DND-41 (cell line): ENCODE measurements around the gene HMOX1.

Source experiments
- ATAC-seq: fragments of 200-7000 bp; cut with Tn5 transposase; 3 replicates; pipeline ENCODE4 v1.9.1; 2021; ENCODE audit warnings: low read depth; ENCODE audit not compliant: insufficient read depth
- DNase-seq: peaks from one replicate; pipeline ENCODE4 v3.0.0-alpha.2; 2020
- H2AFZ ChIP-seq: 2 replicates; pipeline ENCODE4 v1.6.0; 2012; ENCODE audit warnings: low read depth, low read length
- H3K27ac ChIP-seq: 2 replicates; pipeline ENCODE4 v1.5.1; 2012; ENCODE audit warnings: low read length, inconsistent platforms
- H3K27me3 ChIP-seq: fragments of 200-600 bp; sonication (generic); 2 replicates; pipeline ENCODE4 v1.6.0; 2012; ENCODE audit warnings: low read length, mild to moderate bottlenecking, inconsistent platforms; ENCODE audit not compliant: insufficient read depth, poor library complexity
- H3K36me3 ChIP-seq: 2 replicates; pipeline ENCODE4 v1.5.1; 2012; ENCODE audit warnings: low read length, inconsistent platforms; ENCODE audit not compliant: insufficient read depth
- H3K4me1 ChIP-seq: 2 replicates; pipeline ENCODE4 v1.5.1; 2012; ENCODE audit warnings: mild to moderate bottlenecking, low read length; ENCODE audit not compliant: insufficient read depth
- H3K4me2 ChIP-seq: 2 replicates; pipeline ENCODE4 v1.6.0; 2012; ENCODE audit warnings: mild to moderate bottlenecking, moderate library complexity, low read length, inconsistent platforms; ENCODE audit not compliant: insufficient read depth
- H3K4me3 ChIP-seq, 2 experiments: fragments of 200-600 bp in 1 of 2; shearing (Covaris generic) in 1 of 2; 2 replicates each; pipeline ENCODE4 v1.5.1; 2012 to 2016; ENCODE audit warnings: inconsistent platforms in 2 of 2, low read length in 2 of 2, mild to moderate bottlenecking in 2 of 2, low read depth in 1 of 2, moderate library complexity in 1 of 2
- H3K79me2 ChIP-seq: 2 replicates; pipeline ENCODE4 v1.6.0; 2012; ENCODE audit warnings: low read length, inconsistent platforms; ENCODE audit not compliant: insufficient read depth
- H3K9ac ChIP-seq: 2 replicates; pipeline ENCODE4 v1.6.0; 2012; ENCODE audit warnings: low read depth, mild to moderate bottlenecking, inconsistent platforms, low read length, moderate library complexity
- H3K9me3 ChIP-seq: 2 replicates; pipeline ENCODE4 v1.5.1; 2012; ENCODE audit warnings: low read length, moderate library complexity, mild to moderate bottlenecking, inconsistent platforms; ENCODE audit not compliant: insufficient read depth, severe bottlenecking
- H4K20me1 ChIP-seq: 2 replicates; pipeline ENCODE4 v1.6.0; 2012; ENCODE audit warnings: low read length; ENCODE audit not compliant: insufficient read depth
- CTCF ChIP-seq: IDR thresholded peaks from 2 replicates; pipeline ENCODE4 v1.5.1; 2012; ENCODE audit warnings: borderline replicate concordance, low read length, moderate library complexity, mild to moderate bottlenecking; ENCODE audit not compliant: poor library complexity, severe bottlenecking; ENCODE audit errors: extremely low read depth
- EZH2 ChIP-seq: IDR thresholded peaks from 3 replicates; pipeline ENCODE4 v1.6.1; 2012; ENCODE audit warnings: borderline replicate concordance, low read depth, mild to moderate bottlenecking, moderate library complexity, low read length, inconsistent platforms; ENCODE audit not compliant: severe bottlenecking

Gene HMOX1

GRCh38 chr22:35403356-35403755 is 22.5 kb downstream of the HMOX1 start:
- no peak overlapping the region for H3K27ac ChIP-seq
- ATAC-seq (no peak), DNase-seq (no peak)
- peaks cover 60% of the 10 kb centered on the region for H3K4me1 ChIP-seq
- peak overlapping the region; percentile 81 for H3K4me2 ChIP-seq
- no peak overlapping the region for H2AFZ ChIP-seq
- peak overlapping the region in 1 of 2 experiments; percentile 21; a peak in 1 of 4 replicates for H3K4me3 ChIP-seq
- H3K27me3 ChIP-seq, result no peaks in the 10 kb centered on the region
- peaks cover 72% of the 10 kb centered on the region for H3K79me2 ChIP-seq
- H3K9ac ChIP-seq, result peak overlapping the region; percentile 96; the same call in 1 of the 2 replicates
- no peak for TF ChIP-seq EZH2
- TF ChIP-seq CTCF, result no peak
- peaks cover 79% of the 10 kb centered on the region for H3K36me3 ChIP-seq
- H4K20me1 ChIP-seq, result peaks cover 43% of the 10 kb centered on the region
- no peaks in the 10 kb centered on the region for H3K9me3 ChIP-seq

GRCh38 chr22:35404176-35404575 is 23.3 kb downstream of the HMOX1 start:
- TF ChIP-seq EZH2 (no peak), CTCF (no peak)
- H3K27me3 ChIP-seq, result no peaks in the 10 kb centered on the region
- ATAC-seq (no peak), DNase-seq (no peak)
- H3K27ac ChIP-seq, result no peak overlapping the region
- no peak overlapping the region for H2AFZ ChIP-seq
- peaks cover 86% of the 10 kb centered on the region for H3K36me3 ChIP-seq
- peaks cover 73% of the 10 kb centered on the region for H3K79me2 ChIP-seq
- H3K4me3 ChIP-seq, result no peak overlapping the region
- H3K4me1 ChIP-seq, result peaks cover 53% of the 10 kb centered on the region
- H3K9me3 ChIP-seq, result no peaks in the 10 kb centered on the region
- peak overlapping the region; percentile 29; the same call in 1 of the 2 replicates for H3K4me2 ChIP-seq
- H4K20me1 ChIP-seq, result peaks cover 47% of the 10 kb centered on the region
- H3K9ac ChIP-seq, result no peak overlapping the region

GRCh38 chr22:35406443-35406842 is 25.5 kb downstream of the HMOX1 start:
- ATAC-seq (no peak), DNase-seq (no peak)
- peaks cover 97% of the 10 kb centered on the region for H3K36me3 ChIP-seq
- no peak overlapping the region for H3K9ac ChIP-seq
- H3K4me1 ChIP-seq, result peaks cover 50% of the 10 kb centered on the region
- H3K27ac ChIP-seq, result no peak overlapping the region
- H3K4me3 ChIP-seq, result no peak overlapping the region
- H3K79me2 ChIP-seq, result peaks cover 53% of the 10 kb centered on the region
- H3K27me3 ChIP-seq, result no peaks in the 10 kb centered on the region
- peaks cover 65% of the 10 kb centered on the region for H4K20me1 ChIP-seq
- no peak overlapping the region for H2AFZ ChIP-seq
- no peak overlapping the region for H3K4me2 ChIP-seq
- TF ChIP-seq CTCF, result no peak
- TF ChIP-seq EZH2, result no peak
- no peaks in the 10 kb centered on the region for H3K9me3 ChIP-seq

GRCh38 chr22:35407362-35407761 is 26.5 kb downstream of the HMOX1 start:
- Histone ChIP-seq H3K9me3 (no peaks in the 10 kb centered on the region), H3K27ac (no peak overlapping the region), H2AFZ (no peak overlapping the region), H4K20me1 (peaks cover 71% of the 10 kb centered on the region), H3K4me2 (no peak overlapping the region), H3K36me3 (peaks cover 97% of the 10 kb centered on the region), H3K4me1 (peaks cover 41% of the 10 kb centered on the region), H3K27me3 (no peaks in the 10 kb centered on the region), H3K79me2 (peaks cover 43% of the 10 kb centered on the region), H3K4me3 (no peak overlapping the region), H3K9ac (no peak overlapping the region)
- no peak for TF ChIP-seq EZH2
- ATAC-seq (no peak), DNase-seq (no peak)
